PC-9 (cell line): ENCODE results near the gene ERGIC2. TPM values are rescaled to one million over a fixed set of nuclear protein-coding genes. Genes with fewer than 3 reads are reported as not detected.

Experiments used
- BruUV-seq: library from RNA; stranded (reverse); fragments of 400-500 nt; replicated peaks from 2 replicates; lab custom pipeline; 2021; lab: Mats Ljungman, UMichigan
- CTCF ChIA-PET: fragments of 300-600 bp; sonication (Branson Sonifier 250); formaldehyde crosslinking; loops from one replicate; lab custom pipeline; 2022; ENCODE audit warnings: antibody characterized with exemption; lab: Charles Lee
- POLR2A ChIA-PET: fragments of 300-600 bp; sonication (Branson Sonifier 250); formaldehyde crosslinking; loops from one replicate; lab custom pipeline; 2022; ENCODE audit warnings: antibody characterized with exemption; ENCODE audit not compliant: unreplicated experiment; lab: Charles Lee
- DNase-seq, 2 experiments: peaks; one replicate each; pipeline versions ENCODE4 v3.0.0 to v3.0.0-alpha.2; 2015 to 2022; ENCODE audit warnings: mixed read lengths in 1 of 2
- H2AFZ ChIP-seq: fragments of 200-600 bp; sonication (generic); 2 replicates; pipeline ENCODE4 v1.8.1; 2017; ENCODE audit warnings: antibody characterized with exemption
- H3F3A ChIP-seq: fragments of 200-600 bp; sonication (generic); 2 replicates; pipeline ENCODE4 v1.8.1; 2017; ENCODE audit warnings: antibody characterized with exemption, mild to moderate bottlenecking, low read depth; ENCODE audit not compliant: insufficient read depth
- H3K27ac ChIP-seq: fragments of 200-600 bp; sonication (generic); 2 replicates; pipeline ENCODE4 v1.6.1; 2016; ENCODE audit warnings: mixed run types
- H3K27me3 ChIP-seq: fragments of 200-600 bp; sonication (generic); 2 replicates; pipeline ENCODE4 v1.6.1; 2016; ENCODE audit warnings: low read depth, mixed run types; ENCODE audit not compliant: insufficient read depth
- H3K36me3 ChIP-seq: fragments of 200-600 bp; sonication (generic); 2 replicates; pipeline ENCODE4 v1.6.1; 2016; ENCODE audit warnings: low read depth, mixed run types
- H3K4me1 ChIP-seq: fragments of 200-600 bp; sonication (generic); replicated peaks from 2 replicates; pipeline ENCODE4 v1.6.1; 2016; ENCODE audit warnings: mixed run types; ENCODE audit not compliant: insufficient read depth
- H3K4me2 ChIP-seq: fragments of 200-600 bp; sonication (generic); 2 replicates; pipeline ENCODE4 v1.6.1; 2017; ENCODE audit warnings: mixed run types
- H3K4me3 ChIP-seq: fragments of 200-600 bp; sonication (generic); 2 replicates; pipeline ENCODE4 v1.6.1; 2016; ENCODE audit warnings: mixed run types
- H3K79me2 ChIP-seq: fragments of 200-600 bp; sonication (generic); 2 replicates; pipeline ENCODE4 v1.6.1; 2017; ENCODE audit warnings: low read depth, mixed run types
- H3K9me2 ChIP-seq: fragments of 200-600 bp; sonication (generic); 2 replicates; pipeline ENCODE4 v1.8.1; 2017; ENCODE audit warnings: mild to moderate bottlenecking; ENCODE audit not compliant: insufficient read depth
- H3K9me3 ChIP-seq: fragments of 200-600 bp; sonication (generic); 2 replicates; pipeline ENCODE4 v1.8.1; 2016; ENCODE audit warnings: low read depth; ENCODE audit not compliant: insufficient read depth
- H4K20me1 ChIP-seq: fragments of 200-600 bp; sonication (generic); 2 replicates; pipeline ENCODE4 v1.8.1; 2017; ENCODE audit not compliant: insufficient read depth
- EZH2 ChIP-seq: fragments of 200-600 bp; sonication (generic); IDR thresholded peaks from 2 replicates; pipeline ENCODE4 v1.8.0; 2017; ENCODE audit warnings: antibody characterized with exemption, low read depth
- intact Hi-C: fragments of 100-400 bp; cut with micrococcal nuclease; formaldehyde crosslinking; loops from one replicate; pipeline ENCODE4 v1.10.0; 2022; ENCODE audit not compliant: unreplicated experiment
- total RNA-seq: library from RNA; stranded (reverse); gene quantifications from 2 replicates; pipeline ENCODE4 v1.2.3, GENCODE V29; 2021
- TF ChIP-seq, protein P1 (sequence below): fragments of 200-600 bp; sonication (generic); conservative IDR thresholded peaks from 2 replicates; pipeline ENCODE4 v1.6.1; 2017; ENCODE audit warnings: mixed run types, antibody characterized with exemption, mild to moderate bottlenecking, moderate library complexity

Gene ERGIC2
- total RNA-seq, 1 experiment from 2014 or later = 141 TPM

DNA sequence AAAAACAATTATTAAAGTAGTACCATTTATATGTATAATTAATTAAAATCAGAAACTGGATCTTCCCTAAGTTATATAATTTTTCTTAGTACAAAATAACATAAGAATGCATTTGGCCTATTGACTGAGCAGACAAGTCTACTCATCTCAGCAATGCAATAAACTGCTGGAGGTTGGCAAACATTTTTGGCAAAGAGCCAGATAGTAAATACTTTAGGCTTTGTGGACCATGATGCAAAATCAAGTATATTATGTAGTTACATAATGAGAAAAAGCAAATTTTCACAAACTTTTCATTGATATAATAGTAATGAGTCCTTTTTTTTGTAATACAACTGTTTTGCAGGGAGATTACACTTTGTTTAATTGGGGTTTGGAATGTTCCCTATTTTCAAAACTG lies 30.9 kb downstream of the ERGIC2 start:
- TF ChIP-seq, protein P1, sequence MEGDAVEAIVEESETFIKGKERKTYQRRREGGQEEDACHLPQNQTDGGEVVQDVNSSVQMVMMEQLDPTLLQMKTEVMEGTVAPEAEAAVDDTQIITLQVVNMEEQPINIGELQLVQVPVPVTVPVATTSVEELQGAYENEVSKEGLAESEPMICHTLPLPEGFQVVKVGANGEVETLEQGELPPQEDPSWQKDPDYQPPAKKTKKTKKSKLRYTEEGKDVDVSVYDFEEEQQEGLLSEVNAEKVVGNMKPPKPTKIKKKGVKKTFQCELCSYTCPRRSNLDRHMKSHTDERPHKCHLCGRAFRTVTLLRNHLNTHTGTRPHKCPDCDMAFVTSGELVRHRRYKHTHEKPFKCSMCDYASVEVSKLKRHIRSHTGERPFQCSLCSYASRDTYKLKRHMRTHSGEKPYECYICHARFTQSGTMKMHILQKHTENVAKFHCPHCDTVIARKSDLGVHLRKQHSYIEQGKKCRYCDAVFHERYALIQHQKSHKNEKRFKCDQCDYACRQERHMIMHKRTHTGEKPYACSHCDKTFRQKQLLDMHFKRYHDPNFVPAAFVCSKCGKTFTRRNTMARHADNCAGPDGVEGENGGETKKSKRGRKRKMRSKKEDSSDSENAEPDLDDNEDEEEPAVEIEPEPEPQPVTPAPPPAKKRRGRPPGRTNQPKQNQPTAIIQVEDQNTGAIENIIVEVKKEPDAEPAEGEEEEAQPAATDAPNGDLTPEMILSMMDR = no peak
- TF ChIP-seq EZH2 = no peak
- Histone ChIP-seq H3K27me3 (no peaks in the 10 kb centered on the region), H3K9me2 (no peaks in the 10 kb centered on the region), H3K4me3 (no peak overlapping the region), H3K36me3 (peaks cover 45% of the 10 kb centered on the region), H3F3A (peaks cover 10% of the 10 kb centered on the region; the same call in 1 of the 2 replicates), H3K27ac (no peak overlapping the region), H3K9me3 (no peaks in the 10 kb centered on the region), H4K20me1 (peaks cover 3% of the 10 kb centered on the region; the same call in 1 of the 2 replicates), H3K4me1 (no peaks in the 10 kb centered on the region), H3K79me2 (no peaks in the 10 kb centered on the region), H3K4me2 (no peak overlapping the region), H2AFZ (no peak overlapping the region)
- no TSS peak for BruUV-seq
- peak in 1 of 2 experiments; percentile 61 for DNase-seq
- CTCF ChIA-PET = no interaction called here
- intact Hi-C loops = no loop called here
- POLR2A ChIA-PET = interaction anchor here (0.7 kb wide), 1 partner anchor 76 kb away, joined by 4 read pairs; no protein-coding TSS in a partner anchor

DNA sequence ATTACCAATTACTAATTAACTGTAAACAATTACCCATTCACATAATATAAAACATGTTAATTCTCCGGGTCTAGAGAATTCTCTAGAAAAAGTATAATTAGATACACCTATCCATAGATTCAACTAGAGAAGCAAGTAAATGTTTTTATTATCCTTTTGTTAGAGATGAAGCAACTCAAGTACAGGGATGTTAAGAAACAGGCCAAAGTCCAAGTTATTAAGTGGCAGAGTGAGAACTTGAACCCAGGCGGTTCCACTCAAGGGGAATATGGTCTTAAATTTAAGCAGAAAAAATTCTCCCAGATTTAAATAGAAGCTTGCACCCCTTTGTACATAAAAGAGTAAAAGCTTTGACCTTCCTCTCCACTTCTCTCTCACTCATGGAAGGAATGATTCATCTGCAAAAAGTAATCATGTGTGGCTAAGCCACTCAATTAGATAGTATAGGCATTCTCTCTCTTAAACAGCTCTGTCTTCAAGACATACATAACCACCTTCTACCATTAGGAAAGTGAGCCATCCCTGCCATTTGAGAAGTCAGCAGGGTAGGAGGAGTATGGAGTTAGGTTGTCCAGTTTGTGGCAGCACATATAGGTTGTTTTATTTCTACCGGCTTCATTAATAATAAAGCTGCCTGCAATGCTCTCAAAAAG lies 34.1 kb downstream of the ERGIC2 start:
- Histone ChIP-seq H3K4me1 (no peaks in the 10 kb centered on the region), H3K27ac (no peak overlapping the region), H3K4me3 (no peak overlapping the region), H3F3A (0 out of 2 replicates have a peak, but pooled peaks cover 10% of the 10 kb centered on the region), H3K36me3 (peaks cover 52% of the 10 kb centered on the region), H3K4me2 (no peak overlapping the region), H4K20me1 (peaks cover 3% of the 10 kb centered on the region; the same call in 1 of the 2 replicates), H3K9me2 (no peaks in the 10 kb centered on the region), H3K9me3 (no peaks in the 10 kb centered on the region), H3K27me3 (no peaks in the 10 kb centered on the region), H2AFZ (no peak overlapping the region), H3K79me2 (no peaks in the 10 kb centered on the region)
- no peak for DNase-seq
- TF ChIP-seq, protein P1 = no peak
- TF ChIP-seq EZH2 = no peak
- POLR2A ChIA-PET = no interaction called here
- CTCF ChIA-PET = no interaction called here
- no TSS peak for BruUV-seq
- intact Hi-C loops = no loop called here

DNA sequence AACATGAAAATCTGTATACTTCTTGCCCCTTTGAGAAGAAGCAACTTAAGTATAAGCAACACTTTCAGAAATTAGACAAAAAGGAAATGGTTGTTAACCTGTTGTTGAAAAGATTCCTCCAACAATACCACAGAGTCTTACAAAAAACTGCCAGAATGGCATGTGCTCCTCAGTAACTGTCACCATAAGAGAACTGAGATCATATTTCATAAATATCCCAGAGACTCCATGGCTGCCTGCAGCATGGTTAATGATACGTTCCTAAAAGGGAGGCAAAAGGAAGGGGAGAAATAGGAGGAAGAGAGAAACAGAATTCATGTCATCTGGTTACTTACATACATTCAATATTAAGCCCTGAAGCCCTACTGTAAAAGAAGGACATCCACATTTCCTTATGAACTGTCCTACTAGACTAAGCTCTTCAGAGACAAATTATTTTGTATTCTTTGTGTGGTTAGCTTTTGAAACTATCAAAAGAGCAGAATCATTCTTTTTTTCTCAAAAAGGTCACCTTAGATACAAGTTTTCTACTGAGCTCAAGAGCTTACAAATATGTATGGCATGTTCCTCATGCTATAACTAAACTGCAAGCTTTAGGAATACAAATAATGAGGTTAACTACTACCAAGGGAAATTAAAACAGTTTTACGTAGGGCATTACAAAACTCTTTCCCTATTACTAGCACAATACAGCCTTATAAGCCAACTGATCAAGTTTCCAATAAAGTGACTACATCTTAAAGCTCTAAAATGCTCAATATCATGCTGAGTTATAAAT lies 37.8 kb downstream of the ERGIC2 start:
- CTCF ChIA-PET = no interaction called here
- no TSS peak for BruUV-seq
- H3K4me2 ChIP-seq = no peak overlapping the region
- peaks cover 11% of the 10 kb centered on the region; the same call in 1 of the 2 replicates for H3F3A ChIP-seq
- no peaks in the 10 kb centered on the region for H3K4me1 ChIP-seq
- no peak overlapping the region for H3K27ac ChIP-seq
- POLR2A ChIA-PET = no interaction called here
- no peak overlapping the region for H2AFZ ChIP-seq
- no peaks in the 10 kb centered on the region for H3K9me3 ChIP-seq
- no peaks in the 10 kb centered on the region for H4K20me1 ChIP-seq
- no peaks in the 10 kb centered on the region for H3K9me2 ChIP-seq
- no peak for TF ChIP-seq EZH2
- TF ChIP-seq, protein P1 = no peak
- DNase-seq = no peak
- H3K79me2 ChIP-seq = no peaks in the 10 kb centered on the region
- no peaks in the 10 kb centered on the region for H3K27me3 ChIP-seq
- intact Hi-C loops = no loop called here
- no peak overlapping the region for H3K4me3 ChIP-seq
- H3K36me3 ChIP-seq = peaks cover 30% of the 10 kb centered on the region
